ENCODE data around the gene PREX1.

PREX1 gene

GRCh38 chr20:48841196-48841874 lies 13.5 kb upstream of the PREX1 start:
- DNase-seq (ENCODE audit: low read depth, low spot score), result no peak
- Histone ChIP-seq H3K36me3 (ENCODE audit: insufficient read depth, insufficient read length, low read length) (no peaks in the 10 kb centered on the region), H3K9ac (ENCODE audit: insufficient read length, low read depth) (no peak overlapping the region), H3K4me1 (ENCODE audit: insufficient read depth, insufficient read length) (peaks cover 3% of the 10 kb centered on the region), H3K9me3 (ENCODE audit: insufficient read depth, low read length) (no peaks in the 10 kb centered on the region), H3K27me3 (ENCODE audit: insufficient read depth, insufficient read length) (no peaks in the 10 kb centered on the region), H3K4me3 (ENCODE audit: insufficient read length, low read depth) (no peak overlapping the region)
- TF ChIP-seq ZNF274 (IDR thresholded peaks at IDR 0.05; ENCODE audit: low read depth, low read length) (no peak), SUZ12 (IDR thresholded peaks at IDR 0.05; ENCODE audit: extremely low read depth, insufficient read depth, insufficient read length) (no peak)

GRCh38 chr20:48839154-48839917 lies 11.5 kb upstream of the PREX1 start:
- no peaks in the 10 kb centered on the region for H3K9me3 ChIP-seq (ENCODE audit: insufficient read depth, low read length)
- no peaks in the 10 kb centered on the region for H3K36me3 ChIP-seq (ENCODE audit: insufficient read depth, insufficient read length, low read length)
- H3K4me3 ChIP-seq (ENCODE audit: insufficient read length, low read depth), result no peak overlapping the region
- DNase-seq (ENCODE audit: low read depth, low spot score), result no peak
- H3K27me3 ChIP-seq (ENCODE audit: insufficient read depth, insufficient read length), result no peaks in the 10 kb centered on the region
- TF ChIP-seq SUZ12 (IDR thresholded peaks at IDR 0.05; ENCODE audit: extremely low read depth, insufficient read depth, insufficient read length) (no peak), ZNF274 (IDR thresholded peaks at IDR 0.05; ENCODE audit: low read depth, low read length) (no peak), YY1 (IDR thresholded peaks at IDR 0.05; ENCODE audit: insufficient read depth, insufficient read length) (no peak)
- no peaks in the 10 kb centered on the region for H3K4me1 ChIP-seq (ENCODE audit: insufficient read depth, insufficient read length)
- no peak overlapping the region for H3K9ac ChIP-seq (ENCODE audit: insufficient read length, low read depth)

GRCh38 chr20:48837014-48837413 lies 9.2 kb upstream of the PREX1 start:
- TF ChIP-seq SUZ12 (IDR thresholded peaks at IDR 0.05; ENCODE audit: extremely low read depth, insufficient read depth, insufficient read length) (no peak), ZNF274 (IDR thresholded peaks at IDR 0.05; ENCODE audit: low read depth, low read length) (no peak), YY1 (IDR thresholded peaks at IDR 0.05; ENCODE audit: insufficient read depth, insufficient read length) (no peak)
- no peaks in the 10 kb centered on the region for H3K9me3 ChIP-seq (ENCODE audit: insufficient read depth, low read length)

GRCh38 chr20:48835390-48835789 lies 7.6 kb upstream of the PREX1 start:
- Histone ChIP-seq H3K36me3 (ENCODE audit: insufficient read depth, insufficient read length, low read length) (no peaks in the 10 kb centered on the region), H3K9ac (ENCODE audit: insufficient read length, low read depth) (no peak overlapping the region), H3K9me3 (ENCODE audit: insufficient read depth, low read length) (no peaks in the 10 kb centered on the region), H3K4me1 (ENCODE audit: insufficient read depth, insufficient read length) (peaks cover 2% of the 10 kb centered on the region), H3K4me3 (ENCODE audit: insufficient read length, low read depth) (no peak overlapping the region), H3K27me3 (ENCODE audit: insufficient read depth, insufficient read length) (no peaks in the 10 kb centered on the region)
- TF ChIP-seq SUZ12 (IDR thresholded peaks at IDR 0.05; ENCODE audit: extremely low read depth, insufficient read depth, insufficient read length), result no peak
- no peak for TF ChIP-seq ZNF274 (IDR thresholded peaks at IDR 0.05; ENCODE audit: low read depth, low read length)
- no peak for TF ChIP-seq YY1 (IDR thresholded peaks at IDR 0.05; ENCODE audit: insufficient read depth, insufficient read length)
- no peak for DNase-seq (ENCODE audit: low read depth, low spot score)

More at GRCh38 chr20:48837014-48837413, 9.2 kb upstream of the PREX1 start:
- H3K4me1 ChIP-seq (ENCODE audit: insufficient read depth, insufficient read length), result no peaks in the 10 kb centered on the region
- DNase-seq (ENCODE audit: low read depth, low spot score), result no peak
- H3K9ac ChIP-seq (ENCODE audit: insufficient read length, low read depth), result no peak overlapping the region
- H3K27me3 ChIP-seq (ENCODE audit: insufficient read depth, insufficient read length), result no peaks in the 10 kb centered on the region
- no peak overlapping the region for H3K4me3 ChIP-seq (ENCODE audit: insufficient read length, low read depth)
- H3K36me3 ChIP-seq (ENCODE audit: insufficient read depth, insufficient read length, low read length), result no peaks in the 10 kb centered on the region

- H3K9me3 ChIP-seq (ENCODE audit: insufficient read depth, low read length), result no peaks in the 10 kb centered on the region
- no peaks in the 10 kb centered on the region for H3K36me3 ChIP-seq (ENCODE audit: insufficient read depth, insufficient read length, low read length)
- TF ChIP-seq ZNF274 (IDR thresholded peaks at IDR 0.05; ENCODE audit: low read depth, low read length) (no peak), YY1 (IDR thresholded peaks at IDR 0.05; ENCODE audit: insufficient read depth, insufficient read length) (no peak), SUZ12 (IDR thresholded peaks at IDR 0.05; ENCODE audit: extremely low read depth, insufficient read depth, insufficient read length) (no peak)
- H3K27me3 ChIP-seq (ENCODE audit: insufficient read depth, insufficient read length), result peaks cover 7% of the 10 kb centered on the region
- peaks cover 2% of the 10 kb centered on the region for H3K4me1 ChIP-seq (ENCODE audit: insufficient read depth, insufficient read length)
- no peak overlapping the region for H3K4me3 ChIP-seq (ENCODE audit: insufficient read length, low read depth)
- no peak for DNase-seq (ENCODE audit: low read depth, low spot score)
- no peak overlapping the region for H3K9ac ChIP-seq (ENCODE audit: insufficient read length, low read depth)
Observed at GRCh38 chr20:48834278-48834677, 6.5 kb upstream of the PREX1 start.

GRCh38 chr20:48832405-48832730 lies 4.6 kb upstream of the PREX1 start:
- Histone ChIP-seq H3K9me3 (ENCODE audit: insufficient read depth, low read length) (no peaks in the 10 kb centered on the region), H3K27me3 (ENCODE audit: insufficient read depth, insufficient read length) (peaks cover 18% of the 10 kb centered on the region), H3K36me3 (ENCODE audit: insufficient read depth, insufficient read length, low read length) (no peaks in the 10 kb centered on the region), H3K9ac (ENCODE audit: insufficient read length, low read depth) (no peak overlapping the region), H3K4me3 (ENCODE audit: insufficient read length, low read depth) (no peak overlapping the region), H3K4me1 (ENCODE audit: insufficient read depth, insufficient read length) (peaks cover 4% of the 10 kb centered on the region)
- TF ChIP-seq YY1 (IDR thresholded peaks at IDR 0.05; ENCODE audit: insufficient read depth, insufficient read length) (no peak), SUZ12 (IDR thresholded peaks at IDR 0.05; ENCODE audit: extremely low read depth, insufficient read depth, insufficient read length) (no peak), ZNF274 (IDR thresholded peaks at IDR 0.05; ENCODE audit: low read depth, low read length) (no peak)
- DNase-seq (ENCODE audit: low read depth, low spot score), result no peak

GRCh38 chr20:48831718-48832404 lies 4.1 kb upstream of the PREX1 start:
- H3K27me3 ChIP-seq (ENCODE audit: insufficient read depth, insufficient read length), result peaks cover 21% of the 10 kb centered on the region
- H3K4me3 ChIP-seq (ENCODE audit: insufficient read length, low read depth), result no peak overlapping the region
- H3K36me3 ChIP-seq (ENCODE audit: insufficient read depth, insufficient read length, low read length), result no peaks in the 10 kb centered on the region
- peaks cover 4% of the 10 kb centered on the region for H3K4me1 ChIP-seq (ENCODE audit: insufficient read depth, insufficient read length)
- DNase-seq (ENCODE audit: low read depth, low spot score), result no peak
- no peak overlapping the region for H3K9ac ChIP-seq (ENCODE audit: insufficient read length, low read depth)
- no peaks in the 10 kb centered on the region for H3K9me3 ChIP-seq (ENCODE audit: insufficient read depth, low read length)
- TF ChIP-seq ZNF274 (IDR thresholded peaks at IDR 0.05; ENCODE audit: low read depth, low read length) (no peak), YY1 (IDR thresholded peaks at IDR 0.05; ENCODE audit: insufficient read depth, insufficient read length) (no peak), SUZ12 (IDR thresholded peaks at IDR 0.05; ENCODE audit: extremely low read depth, insufficient read depth, insufficient read length) (no peak)

All from NT2/D1 (cell line).